Sigmoid colon (tissue), 4 donors: ENCODE measurements around the gene GEN1.

Source experiments
- EP300 ChIP-seq, 4 donors: sonication (generic); formaldehyde crosslinking; IDR thresholded peaks; one replicate each; pipeline ENCODE4 v1.6.1; 2017; ENCODE audit warnings: antibody characterized with exemption in 4 of 4
- POLR2A ChIP-seq, 2 donors: fragments of 450-650 bp; IDR thresholded peaks; one replicate each; pipeline ENCODE4 v1.6.1; 2016; ENCODE audit warnings: antibody characterized with exemption in 2 of 2, mild to moderate bottlenecking in 2 of 2, moderate library complexity in 2 of 2
- POLR2AphosphoS5 ChIP-seq, 4 donors: sonication (generic); formaldehyde crosslinking; IDR thresholded peaks; one replicate each; pipeline ENCODE4 v1.6.1; 2017; ENCODE audit warnings: antibody characterized with exemption in 4 of 4
- TF ChIP-seq, protein P1 (sequence below), 4 experiments: fragments of 450-650 bp in 3 of 4; fragments of 200-600 bp in 1 of 4; IDR thresholded peaks; one replicate each; pipeline ENCODE4 v1.5.1; 2016 to 2019; ENCODE audit warnings: antibody characterized with exemption in 4 of 4, mild to moderate bottlenecking in 3 of 4, moderate library complexity in 2 of 4

DNA sequence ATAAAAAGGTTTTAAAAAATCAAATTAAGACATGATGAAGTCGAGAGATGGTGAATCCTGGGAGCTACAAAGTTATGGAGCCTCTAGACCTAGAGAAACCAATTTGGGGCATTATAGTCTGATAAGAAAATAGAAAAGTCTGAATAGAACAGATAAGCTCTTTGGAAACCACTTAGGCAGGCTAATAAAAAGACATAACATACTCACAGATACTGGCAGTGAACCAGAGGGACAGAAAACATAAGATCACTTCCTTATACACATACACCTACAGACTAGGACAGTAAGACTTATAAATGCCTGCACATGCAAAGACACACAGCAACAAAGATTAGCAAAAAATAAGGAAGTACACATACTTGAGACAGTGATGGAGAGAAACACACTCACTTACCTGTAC lies 20.3 kb upstream of the GEN1 start:
- TF ChIP-seq, protein P1, sequence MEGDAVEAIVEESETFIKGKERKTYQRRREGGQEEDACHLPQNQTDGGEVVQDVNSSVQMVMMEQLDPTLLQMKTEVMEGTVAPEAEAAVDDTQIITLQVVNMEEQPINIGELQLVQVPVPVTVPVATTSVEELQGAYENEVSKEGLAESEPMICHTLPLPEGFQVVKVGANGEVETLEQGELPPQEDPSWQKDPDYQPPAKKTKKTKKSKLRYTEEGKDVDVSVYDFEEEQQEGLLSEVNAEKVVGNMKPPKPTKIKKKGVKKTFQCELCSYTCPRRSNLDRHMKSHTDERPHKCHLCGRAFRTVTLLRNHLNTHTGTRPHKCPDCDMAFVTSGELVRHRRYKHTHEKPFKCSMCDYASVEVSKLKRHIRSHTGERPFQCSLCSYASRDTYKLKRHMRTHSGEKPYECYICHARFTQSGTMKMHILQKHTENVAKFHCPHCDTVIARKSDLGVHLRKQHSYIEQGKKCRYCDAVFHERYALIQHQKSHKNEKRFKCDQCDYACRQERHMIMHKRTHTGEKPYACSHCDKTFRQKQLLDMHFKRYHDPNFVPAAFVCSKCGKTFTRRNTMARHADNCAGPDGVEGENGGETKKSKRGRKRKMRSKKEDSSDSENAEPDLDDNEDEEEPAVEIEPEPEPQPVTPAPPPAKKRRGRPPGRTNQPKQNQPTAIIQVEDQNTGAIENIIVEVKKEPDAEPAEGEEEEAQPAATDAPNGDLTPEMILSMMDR (IDR thresholded peaks at IDR 0.05): no peak
- TF ChIP-seq POLR2A (IDR thresholded peaks at IDR 0.05) (no peak), EP300 (IDR thresholded peaks at IDR 0.05) (no peak), POLR2AphosphoS5 (IDR thresholded peaks at IDR 0.05) (no peak)
